CD4-positive, alpha-beta T cell treated with Interleukin-15 for 4 hours (primary cell): ENCODE data around the gene KLHL29.

Experiments used
- DNase-seq: peaks from one replicate; pipeline ENCODE4 v3.0.0-alpha.2; 2020; ENCODE audit warnings: low spot score

KLHL29 gene

DNA sequence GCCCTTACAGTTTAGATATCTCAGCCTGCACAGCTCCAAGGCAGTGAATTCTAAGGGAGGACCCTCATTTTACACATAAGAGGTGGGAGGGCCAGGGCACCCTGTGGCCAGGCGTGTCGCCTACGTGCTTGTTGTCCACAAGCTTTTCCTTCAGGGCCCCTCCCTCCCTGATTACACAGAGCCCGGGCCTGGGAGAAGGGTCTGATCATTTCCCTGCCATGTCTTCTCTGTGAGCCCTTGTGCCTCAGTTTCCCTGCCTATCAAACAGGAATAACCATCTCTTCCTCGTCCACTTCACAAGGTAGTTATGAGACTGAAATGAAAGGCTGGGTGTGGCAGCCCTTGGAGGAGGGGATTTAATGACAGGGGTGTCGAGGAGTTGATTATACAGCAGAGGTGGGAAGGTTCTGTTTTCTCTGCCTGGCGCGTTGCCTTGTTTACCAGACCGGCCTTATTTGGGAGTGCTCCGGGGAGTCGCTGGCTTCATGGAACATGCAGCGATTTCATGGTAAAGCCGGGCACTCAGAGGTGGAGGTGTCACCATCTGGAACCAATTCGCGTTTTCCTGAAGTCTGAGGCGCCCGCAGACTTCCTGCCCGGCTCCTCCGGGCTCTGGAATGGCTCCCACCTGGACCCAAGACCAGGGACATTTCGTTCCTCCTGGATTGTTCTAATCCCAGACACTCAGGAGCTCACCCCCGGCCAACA is 208.9 kb downstream of the KLHL29 start:
- DNase-seq: no peak

DNA sequence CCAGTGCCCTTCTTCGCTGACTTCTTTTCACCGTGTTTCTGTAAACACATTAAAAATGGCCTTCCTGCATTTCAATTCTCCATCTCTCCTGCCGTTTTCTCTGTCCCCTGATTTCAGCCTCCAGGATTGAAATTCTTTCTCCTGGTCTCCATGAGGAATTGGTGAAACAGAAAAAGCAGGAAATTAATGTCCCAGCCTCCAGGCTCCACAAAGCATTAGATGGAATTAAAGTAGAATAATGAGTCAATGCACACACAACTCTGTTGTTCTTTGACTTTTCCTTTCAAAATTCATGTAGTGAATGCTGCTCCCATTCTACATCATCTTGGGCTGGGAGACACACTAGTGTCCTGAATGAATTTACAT is 209.5 kb downstream of the KLHL29 start:
- no peak for DNase-seq

DNA sequence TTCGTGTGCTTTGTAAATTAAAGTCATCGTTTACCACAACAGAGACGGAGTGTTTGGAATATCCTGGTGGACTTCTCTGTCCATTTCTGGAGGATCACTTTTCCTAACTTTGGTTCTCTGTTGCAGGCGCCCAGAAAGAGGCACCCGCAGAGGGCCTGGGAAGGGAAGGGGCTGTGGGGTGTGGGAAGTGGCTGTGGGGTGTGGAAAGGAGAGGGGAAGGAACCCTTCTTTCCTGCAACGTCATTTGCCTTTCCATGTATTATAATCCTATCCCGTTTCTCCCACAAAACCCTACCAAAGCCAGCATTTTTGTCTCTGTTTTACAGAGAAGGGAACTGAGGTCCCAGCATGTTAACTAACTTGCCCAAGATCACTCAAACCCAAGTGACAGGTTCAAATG is 210.0 kb downstream of the KLHL29 start:
- DNase-seq: no peak

DNA sequence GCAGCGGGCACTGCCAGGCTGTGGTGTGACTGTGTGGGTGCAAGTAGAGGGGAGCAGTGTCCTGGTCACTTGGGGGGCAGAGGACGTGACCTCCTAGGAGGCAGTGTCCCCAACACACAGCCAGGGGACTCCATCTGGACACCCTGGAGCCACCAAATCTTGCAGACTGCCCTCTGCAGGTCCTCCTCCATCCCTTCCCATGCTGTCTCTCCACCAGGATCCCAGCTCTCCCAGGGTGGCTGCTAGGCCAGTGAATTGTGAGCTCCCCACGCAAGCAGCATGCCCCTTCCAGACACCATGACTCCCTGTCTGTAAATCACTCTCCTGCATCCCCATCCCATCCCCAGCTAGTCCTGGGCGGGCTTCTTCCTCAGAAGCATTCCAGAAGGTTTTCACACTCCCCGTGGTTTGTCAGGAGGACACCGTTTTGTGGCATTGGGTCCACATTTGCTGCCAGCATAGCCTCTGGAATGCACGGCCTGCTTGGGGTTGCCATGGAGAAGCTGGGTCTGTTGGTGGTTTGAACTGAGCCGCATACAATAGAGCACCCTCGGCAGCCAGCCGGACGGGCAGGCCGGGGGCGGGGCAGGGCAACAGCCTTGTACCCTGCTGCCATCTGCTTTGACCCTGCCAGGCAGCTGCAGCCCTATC is 210.7 kb downstream of the KLHL29 start:
- DNase-seq: no peak

DNA sequence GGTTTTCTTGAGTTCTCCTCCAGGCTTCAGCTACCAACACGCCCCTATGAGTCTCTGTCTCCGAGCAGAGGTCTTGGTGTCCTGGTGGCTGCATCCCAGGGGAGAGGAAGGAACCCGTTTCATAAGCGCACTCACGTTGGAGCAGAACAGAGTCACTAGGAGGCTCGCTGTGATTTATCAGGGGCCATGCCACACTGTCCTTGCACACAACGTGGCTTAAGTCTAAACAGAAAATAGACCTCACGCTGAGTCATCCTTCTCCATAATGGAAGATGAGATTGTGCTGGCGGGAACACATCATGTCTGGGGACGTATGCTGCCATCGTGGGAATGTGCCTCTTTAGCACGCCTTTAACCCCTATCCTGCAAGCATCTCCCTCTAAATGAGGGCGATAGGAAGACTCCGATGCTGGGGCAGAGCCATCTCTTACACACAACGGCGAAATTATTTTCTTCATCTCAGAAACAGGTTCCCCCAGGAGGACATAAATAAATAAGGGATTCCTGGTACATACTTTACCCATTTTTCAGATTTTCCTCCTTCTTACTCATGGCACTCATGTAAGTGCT is 211.4 kb downstream of the KLHL29 start:
- DNase-seq: no peak

DNA sequence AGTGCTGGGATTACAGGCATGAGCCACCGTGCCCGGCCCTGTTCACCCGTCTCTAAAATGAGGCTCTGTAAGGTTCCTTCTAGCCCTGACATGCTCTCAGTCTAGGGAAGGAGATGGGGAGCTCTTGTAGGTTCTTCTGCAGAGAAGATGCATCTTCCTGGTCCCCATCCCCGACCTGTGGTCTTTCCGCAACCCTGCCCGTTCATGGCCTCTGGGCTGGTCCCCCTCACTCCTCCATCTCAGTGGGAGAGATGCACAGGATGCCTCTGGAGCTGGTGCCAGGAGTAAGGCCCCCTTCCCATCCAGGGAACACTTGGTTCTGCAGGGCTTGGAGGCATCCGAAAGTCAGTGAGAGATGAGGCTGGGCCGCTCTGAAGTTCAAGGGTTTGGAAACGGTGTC is 212.7 kb downstream of the KLHL29 start:
- no peak for DNase-seq

DNA sequence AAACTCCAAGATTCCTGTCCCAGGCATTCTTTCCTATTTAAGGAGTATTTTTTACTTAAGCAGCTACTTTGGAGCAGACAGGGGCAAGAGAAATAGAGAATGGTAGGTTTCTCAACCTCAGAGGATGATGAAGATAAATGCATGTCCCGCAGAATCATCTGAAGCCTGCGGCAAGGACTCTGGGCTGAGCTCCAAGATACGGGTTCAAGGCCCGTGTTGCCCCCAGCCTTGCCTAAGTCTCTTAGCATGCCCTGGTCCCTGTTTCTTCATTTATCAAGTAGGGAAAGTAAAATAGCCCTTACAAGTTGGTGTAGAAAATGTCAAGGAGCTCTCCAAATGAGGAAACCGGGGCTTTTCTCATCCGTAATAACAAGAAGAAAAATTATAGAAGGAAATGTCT is 214.0 kb downstream of the KLHL29 start:
- DNase-seq: no peak

DNA sequence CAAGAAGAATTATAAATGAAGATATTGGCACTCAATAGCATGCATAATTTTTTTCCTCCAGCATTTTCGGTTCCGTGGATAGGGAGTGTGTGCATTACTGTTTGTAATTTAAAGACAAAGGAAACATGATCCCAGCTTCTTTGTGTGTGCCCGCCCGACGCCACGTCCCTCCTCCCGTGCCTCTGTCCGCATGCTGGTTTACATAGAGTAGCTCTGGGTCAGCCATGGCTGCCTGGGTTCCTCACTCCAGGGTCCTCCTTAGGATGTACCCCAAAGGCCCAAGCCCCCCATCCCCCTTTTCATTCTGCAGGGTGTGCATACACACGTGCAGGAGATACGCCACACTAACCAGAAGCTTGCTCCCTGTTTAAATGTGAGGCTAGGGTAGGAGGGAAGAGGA is 214.7 kb downstream of the KLHL29 start:
- DNase-seq: no peak

DNA sequence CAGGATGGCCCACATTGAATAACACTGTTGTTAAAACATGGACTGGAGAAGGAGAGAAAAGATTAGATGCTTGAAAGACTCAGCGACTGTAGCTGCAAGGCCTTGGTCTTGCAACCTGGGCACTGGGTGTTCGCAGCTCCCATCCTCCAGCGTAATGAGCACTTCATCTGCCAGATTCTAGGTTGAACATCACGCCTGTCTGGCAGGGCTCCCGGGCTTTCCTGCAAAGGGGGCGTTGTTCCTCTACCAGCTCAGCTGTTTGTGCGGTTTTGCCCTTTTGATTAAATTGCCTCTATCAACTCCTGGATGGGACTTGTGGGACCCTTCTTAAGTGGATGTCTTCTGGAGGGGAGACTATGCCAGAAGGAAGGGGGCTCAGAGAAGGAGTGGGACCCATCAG is 215.4 kb downstream of the KLHL29 start:
- no peak for DNase-seq

DNA sequence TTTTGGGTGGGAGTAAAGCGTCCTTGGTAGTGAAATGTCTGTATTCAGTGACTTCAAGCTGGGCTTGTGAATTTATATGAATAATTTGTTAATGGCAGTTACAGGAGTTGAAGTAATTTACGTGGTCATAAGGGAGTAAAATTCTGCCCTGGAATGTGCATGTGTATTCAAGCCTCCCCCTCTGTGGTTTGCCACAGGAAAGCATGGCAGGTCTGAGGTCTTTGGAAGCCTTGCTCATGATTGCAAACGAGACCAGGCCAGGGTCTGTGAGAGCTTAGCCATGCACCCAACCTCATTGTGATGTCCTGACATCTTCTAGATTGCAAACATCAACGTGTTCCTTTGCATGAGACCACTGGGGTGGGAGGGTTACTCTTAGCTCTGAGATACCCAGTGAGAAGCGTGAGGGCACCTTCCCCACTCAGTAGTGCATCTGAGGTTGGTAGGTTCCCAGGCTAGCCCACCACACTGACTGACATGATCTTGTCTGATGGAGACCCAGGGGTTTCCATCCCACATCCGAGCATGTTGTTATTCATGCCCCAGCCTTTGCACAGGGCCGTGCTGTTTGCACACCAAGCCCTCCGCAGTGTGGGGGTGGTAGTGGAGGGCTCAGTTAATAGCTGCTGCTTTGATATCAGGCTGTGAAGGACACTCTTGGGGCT is 216.5 kb downstream of the KLHL29 start:
- no peak for DNase-seq

DNA sequence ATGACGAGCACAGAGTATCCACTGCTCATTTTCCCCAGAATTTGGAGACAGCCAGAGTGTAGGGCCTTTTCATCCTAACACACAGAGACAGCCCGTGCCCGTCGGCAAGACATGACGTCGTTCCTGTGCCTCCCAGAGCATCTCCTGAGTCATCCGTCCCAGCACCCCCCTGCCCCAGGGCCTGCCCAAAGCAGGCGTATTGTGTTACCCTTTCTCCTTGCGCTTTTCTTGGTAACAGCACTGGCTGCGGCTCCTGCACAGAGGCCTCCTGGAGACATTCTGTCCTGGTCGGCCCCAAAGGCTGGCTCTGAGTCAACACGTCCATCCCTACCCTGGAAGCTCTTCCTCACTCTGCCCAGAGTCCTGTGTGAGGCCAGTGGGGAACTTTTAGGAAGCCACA is 217.1 kb downstream of the KLHL29 start:
- no peak for DNase-seq

DNA sequence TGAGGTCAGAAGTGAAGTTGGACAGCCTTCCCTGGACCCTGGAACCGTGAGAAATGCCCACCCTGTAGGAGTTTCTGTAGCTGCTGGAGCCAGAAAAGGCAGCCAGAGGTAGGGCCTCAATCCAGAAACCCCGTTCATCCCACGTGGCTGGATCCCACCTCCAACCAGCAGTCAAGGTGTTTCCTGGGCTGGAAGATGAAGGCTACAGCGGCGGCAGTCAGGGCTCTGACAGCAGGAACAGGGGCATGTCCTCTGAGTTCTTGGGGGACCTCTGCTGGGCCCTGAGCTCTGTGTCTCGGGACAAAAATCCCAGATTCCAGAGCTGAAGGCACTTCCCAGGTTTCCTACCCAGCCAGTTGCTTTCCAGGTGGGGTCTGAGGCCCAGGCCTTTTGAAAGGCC is 218.2 kb downstream of the KLHL29 start:
- no peak for DNase-seq

DNA sequence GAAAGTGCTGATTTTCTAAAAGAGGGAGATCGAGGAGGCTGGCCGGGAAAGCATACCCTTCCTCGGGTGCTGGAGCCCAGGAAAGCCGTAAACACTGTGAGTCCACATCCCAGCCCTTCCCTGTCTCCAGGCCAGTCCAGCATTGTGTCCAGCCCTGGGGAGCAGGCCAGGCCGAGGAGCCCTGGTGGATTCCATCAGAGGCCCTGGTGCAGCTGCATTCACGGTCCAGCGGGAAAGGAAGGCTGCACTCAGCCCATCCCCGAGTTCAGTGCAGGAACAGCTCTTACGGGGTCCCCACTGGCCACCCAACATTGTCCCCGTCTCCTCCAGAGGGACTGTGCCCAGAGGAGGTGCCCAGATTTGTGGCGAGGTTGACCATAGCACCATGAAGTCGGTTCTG is 218.6 kb downstream of the KLHL29 start:
- no peak for DNase-seq

DNA sequence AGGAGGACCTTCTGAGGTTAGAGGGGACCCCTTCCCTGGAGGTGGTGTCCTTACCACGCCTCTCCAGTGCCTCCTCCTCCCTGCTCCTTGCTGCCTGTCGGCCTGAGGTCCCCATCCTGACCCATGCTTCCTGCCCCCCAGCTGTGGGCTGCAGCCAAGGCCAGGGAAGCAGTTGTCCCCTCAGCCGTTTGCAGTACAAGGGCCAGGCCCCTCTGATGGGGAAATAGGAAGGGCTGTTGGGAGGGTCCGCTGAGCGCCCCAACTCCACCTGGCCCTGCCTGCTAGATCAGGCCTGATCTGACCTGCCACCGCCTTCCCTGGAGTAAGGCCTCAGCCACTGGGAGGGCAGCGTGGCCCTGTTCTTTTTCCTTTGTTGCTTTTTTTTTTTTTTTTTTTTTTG is 219.8 kb downstream of the KLHL29 start:
- no peak for DNase-seq

DNA sequence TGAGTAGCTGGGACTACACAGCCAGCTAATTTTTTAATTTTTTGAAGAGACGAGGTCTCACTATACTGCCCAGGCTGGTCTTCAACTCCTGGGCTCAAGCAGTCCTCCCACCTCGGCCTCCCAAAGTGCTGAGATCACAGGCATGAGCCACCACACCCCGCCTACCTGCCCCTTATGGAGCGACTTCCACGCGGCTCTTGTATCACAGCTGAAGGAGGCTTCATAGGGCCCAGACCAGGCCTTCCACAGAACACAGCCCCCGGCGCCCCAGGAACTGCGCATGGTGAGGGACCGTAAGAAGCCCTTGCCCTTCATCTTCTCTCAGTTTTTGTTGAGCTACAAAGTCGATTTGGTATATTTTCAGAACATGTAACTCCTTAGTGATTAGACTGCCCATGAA is 220.3 kb downstream of the KLHL29 start:
- DNase-seq: no peak

DNA sequence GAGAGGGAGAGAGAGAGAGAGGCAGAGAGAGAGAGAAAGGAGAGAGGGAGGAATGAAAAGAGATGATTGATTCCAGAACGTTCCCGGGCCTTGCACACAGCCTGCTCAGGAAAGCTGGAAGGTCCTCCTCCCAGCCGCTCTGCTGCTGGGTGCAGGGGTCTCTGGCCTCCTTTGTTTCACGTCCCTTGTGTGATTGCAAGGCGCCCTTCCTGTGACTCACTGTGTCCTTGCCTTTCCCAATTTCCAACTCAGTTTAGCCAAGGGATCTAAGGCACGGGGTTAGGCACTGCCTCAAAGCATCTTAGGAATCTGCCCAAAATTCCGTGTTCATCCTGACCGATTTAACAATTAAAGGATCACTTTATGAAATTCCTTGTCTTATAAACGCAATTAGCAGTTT is 221.2 kb downstream of the KLHL29 start:
- DNase-seq: no peak

DNA sequence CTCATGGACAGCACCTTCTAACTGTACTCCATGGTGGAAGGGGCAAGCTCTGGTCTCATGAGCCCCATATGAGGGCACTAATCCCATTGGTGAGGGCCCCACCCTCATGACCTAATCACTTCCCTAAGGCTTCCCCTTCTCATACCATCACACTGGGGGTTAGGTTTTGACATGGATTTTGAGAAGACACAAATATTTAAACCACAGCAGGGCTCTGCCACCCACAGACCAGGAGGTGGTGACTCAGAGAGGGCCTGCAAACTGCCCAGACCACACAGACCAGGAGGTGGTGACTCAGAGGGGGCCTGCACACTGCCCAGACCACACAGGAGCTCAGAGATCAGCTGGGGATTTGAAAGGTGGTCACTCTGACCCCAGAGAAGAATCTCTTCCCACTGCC is 222.0 kb downstream of the KLHL29 start:
- DNase-seq: no peak

DNA sequence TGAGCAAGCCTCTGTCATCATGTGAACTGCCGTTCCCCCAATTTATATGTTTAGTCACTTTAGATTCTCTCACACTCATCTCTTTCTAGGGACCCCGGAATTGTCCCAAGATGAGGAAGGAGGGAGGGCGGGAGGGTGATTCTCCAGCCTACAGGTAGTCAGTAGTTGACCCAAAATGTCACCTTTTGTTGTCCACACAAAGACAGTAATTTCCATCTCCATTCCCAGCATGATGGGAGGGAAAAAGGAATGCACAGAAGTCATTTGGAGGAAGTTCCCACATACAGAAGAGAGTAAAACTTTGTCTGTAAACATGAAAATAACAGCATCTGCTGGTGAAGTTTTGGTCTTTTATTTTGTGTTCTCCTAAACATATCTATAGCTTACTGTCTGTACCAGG is 222.9 kb downstream of the KLHL29 start:
- DNase-seq: no peak

DNA sequence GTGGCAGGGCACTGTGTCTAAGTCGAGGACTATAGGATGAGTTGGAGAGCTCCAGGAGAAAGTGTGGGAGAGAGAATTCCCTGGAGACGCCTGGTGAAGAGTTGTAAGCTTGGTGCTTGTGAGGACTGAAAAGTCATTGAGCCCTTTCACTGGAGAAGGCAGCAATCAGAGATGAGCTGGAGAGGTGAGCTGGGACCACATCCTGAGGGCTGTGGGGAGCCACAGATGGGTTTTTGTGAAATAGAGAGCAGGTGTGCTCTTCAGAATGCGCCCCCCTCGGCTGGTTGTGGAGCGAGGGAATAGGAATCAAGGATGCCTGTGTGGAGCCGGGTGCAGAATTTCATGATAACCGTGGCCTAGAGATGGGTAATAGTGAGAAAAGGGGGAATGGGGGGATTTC is 224.3 kb downstream of the KLHL29 start:
- DNase-seq: no peak

DNA sequence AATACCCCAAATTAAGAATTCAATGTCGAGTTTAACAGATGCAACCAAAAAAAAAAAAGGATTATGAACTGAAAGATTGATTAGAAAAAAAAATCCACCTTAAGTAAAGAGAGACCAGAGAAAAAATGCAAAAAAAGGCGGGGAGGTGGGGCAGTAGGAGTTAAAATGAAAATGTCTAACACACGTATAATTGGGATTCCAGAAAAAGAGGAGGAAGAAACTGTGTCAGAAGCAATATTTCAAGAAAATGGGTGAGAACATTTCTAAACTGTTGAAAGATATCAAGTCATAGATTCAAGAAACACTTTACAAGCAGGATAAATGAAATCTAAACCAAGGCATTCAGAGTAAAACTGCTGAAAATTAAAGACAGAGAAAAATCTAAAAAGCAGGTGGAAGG is 226.9 kb downstream of the KLHL29 start:
- no peak for DNase-seq

DNA sequence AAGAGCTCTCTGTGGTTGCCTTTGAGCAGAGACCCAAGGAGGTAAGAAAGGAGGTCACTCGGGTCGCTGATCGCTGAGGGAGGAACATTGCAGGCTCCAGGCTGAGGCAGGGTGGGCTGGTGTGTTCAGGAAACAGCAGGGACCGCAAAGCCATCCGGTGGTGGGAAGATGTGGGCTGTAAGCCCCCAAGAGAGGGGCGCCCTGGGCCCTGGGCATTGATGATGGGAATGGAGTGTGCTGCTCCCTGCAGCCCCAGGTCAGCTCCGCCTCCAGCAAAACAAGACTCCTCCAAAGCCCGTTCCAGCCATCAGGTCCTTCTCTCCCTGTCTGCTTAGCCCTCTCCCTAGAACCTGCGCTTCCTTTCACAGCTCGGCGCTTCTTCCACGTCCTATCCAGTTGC is 229.7 kb downstream of the KLHL29 start:
- DNase-seq: no peak

DNA sequence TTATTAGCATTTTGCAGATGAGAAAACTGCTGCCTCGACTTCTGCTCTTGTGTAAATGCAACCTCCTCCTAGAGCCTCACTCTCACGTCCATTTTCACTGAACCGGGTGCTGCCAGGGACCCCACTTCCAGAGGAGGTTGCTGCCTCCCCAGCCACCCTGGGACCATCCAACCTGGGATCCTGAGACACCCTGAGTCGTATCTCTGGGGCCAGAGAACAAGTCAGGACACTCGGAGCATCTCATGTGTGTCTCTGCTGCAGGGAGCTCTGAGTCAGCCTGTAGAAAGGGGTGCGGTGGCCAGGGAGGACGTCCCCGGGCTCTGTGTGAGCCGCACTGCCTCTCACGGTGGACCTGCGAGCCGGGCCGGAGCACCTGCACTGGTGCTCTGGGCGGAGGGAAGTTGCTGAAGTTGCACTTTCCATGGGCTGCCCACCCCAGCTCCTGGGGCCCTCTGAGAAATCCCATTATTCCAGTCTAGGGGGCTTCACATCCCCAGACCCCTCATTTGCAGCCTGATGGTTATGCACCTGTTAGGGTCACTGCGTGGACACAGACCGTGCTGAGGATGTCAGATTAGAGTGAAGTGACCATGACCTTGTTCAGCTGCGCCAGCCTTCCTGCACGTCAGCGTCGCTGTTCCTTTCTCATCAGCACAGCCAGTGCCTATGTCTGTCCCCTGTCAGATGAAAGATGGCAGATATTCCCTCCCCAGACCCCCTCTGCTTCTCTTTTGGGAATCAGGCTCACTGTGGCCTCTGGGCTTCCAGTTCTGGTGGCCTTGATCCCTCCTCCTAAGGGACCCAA is 230.4 kb downstream of the KLHL29 start:
- no peak for DNase-seq

DNA sequence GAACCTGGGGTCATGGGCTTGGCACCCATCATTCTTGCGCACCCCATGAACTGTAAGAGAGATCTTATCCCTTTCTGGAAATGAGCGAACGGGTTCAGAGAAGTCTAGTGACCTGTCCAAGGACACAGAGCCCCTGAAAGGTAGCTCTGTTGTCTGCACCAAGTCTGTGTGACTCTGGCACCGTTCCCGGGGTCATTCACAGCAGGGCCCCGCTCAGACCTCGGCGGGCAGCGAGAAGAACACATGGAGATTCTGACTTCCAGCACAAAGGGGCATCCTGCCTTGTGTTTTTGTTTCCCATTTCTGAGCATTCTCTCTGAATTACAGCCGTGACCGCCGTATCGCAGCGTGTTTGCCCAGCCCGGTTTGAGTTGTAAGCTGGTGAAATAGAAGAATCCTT is 231.7 kb downstream of the KLHL29 start:
- DNase-seq: no peak
